ENCODE data around the gene RCSD1.

Gene RCSD1

GRCh38 chr1:167673265-167673664 is 43.2 kb downstream of the RCSD1 start (continued):
- TF ChIP-seq, protein P1, sequence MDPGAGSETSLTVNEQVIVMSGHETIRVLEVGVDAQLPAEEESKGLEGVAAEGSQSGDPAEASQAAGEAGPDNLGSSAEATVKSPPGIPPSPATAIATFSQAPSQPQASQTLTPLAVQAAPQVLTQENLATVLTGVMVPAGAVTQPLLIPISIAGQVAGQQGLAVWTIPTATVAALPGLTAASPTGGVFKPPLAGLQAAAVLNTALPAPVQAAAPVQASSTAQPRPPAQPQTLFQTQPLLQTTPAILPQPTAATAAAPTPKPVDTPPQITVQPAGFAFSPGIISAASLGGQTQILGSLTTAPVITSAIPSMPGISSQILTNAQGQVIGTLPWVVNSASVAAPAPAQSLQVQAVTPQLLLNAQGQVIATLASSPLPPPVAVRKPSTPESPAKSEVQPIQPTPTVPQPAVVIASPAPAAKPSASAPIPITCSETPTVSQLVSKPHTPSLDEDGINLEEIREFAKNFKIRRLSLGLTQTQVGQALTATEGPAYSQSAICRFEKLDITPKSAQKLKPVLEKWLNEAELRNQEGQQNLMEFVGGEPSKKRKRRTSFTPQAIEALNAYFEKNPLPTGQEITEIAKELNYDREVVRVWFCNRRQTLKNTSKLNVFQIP (CRISPR knock-in tag; IDR thresholded peaks at IDR 0.05; ENCODE audit: borderline replicate concordance, low read depth): no peak
- no peak for TF ChIP-seq ZNF70 (CRISPR knock-in tag; IDR thresholded peaks at IDR 0.05)
- TF ChIP-seq RARB (CRISPR knock-in tag; IDR thresholded peaks at IDR 0.05): no peak
- no peak for TF ChIP-seq ZC3H10 (CRISPR knock-in tag; IDR thresholded peaks at IDR 0.05)

DNA sequence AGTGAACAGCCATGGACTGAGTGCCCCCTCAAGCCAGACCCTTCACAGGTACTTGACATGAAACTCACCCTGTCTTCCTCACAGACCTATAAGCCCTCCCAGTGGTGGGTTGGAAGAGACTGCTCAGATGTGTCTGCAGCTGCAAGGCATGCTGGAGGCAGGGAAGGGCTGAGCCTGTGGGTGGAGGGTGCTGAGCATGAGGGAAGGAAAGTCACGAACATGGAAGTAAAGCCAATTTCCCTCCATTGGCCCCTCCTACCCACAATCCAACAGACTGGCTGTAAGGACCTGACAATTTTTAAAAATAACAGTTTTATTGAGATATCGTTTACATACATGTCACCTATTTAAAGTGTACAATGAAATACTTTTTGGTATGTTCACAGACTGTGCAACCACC is 44.1 kb downstream of the RCSD1 start:
- ATAC-seq: no peak

DNA sequence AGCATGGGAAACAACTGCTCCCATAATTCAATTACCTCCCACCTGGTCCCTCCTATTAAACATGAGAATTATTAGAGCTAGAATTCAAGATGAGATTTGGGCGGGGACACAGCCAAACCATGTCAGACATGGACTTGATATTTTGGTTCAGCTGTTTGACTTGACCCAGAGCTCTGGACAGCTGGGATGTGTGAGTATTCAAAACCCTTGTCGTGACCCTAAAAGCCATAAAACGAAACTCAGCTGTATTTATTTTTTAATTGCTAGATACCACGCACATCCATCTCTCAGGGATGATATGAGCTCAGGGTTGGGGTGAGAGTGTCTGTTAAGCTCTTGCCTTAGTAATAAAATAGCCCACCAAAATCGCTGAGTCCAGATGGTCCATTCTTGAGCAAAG is 45.4 kb downstream of the RCSD1 start:
- no peak for ATAC-seq
- TF ChIP-seq ZC3H10 (CRISPR knock-in tag; IDR thresholded peaks at IDR 0.05): no peak
- no peak for TF ChIP-seq SNAI2 (CRISPR knock-in tag; IDR thresholded peaks at IDR 0.05)
- TF ChIP-seq RARB (CRISPR knock-in tag; IDR thresholded peaks at IDR 0.05): no peak
- TF ChIP-seq BACH2 (CRISPR knock-in tag; IDR thresholded peaks at IDR 0.05; ENCODE audit: borderline replicate concordance): no peak
- TF ChIP-seq OSR1 (CRISPR knock-in tag; IDR thresholded peaks at IDR 0.05): no peak
- TF ChIP-seq CSDC2 (CRISPR knock-in tag; IDR thresholded peaks at IDR 0.05): no peak
- no peak for TF ChIP-seq PATZ1 (CRISPR knock-in tag; IDR thresholded peaks at IDR 0.05; ENCODE audit: borderline replicate concordance)
- no peak for TF ChIP-seq ZFP30 (CRISPR knock-in tag; IDR thresholded peaks at IDR 0.05)
- no peak for TF ChIP-seq ZNF565 (CRISPR knock-in tag; conservative IDR thresholded peaks at IDR 0.05; ENCODE audit: low read depth)
- TF ChIP-seq ARNTL (CRISPR knock-in tag; IDR thresholded peaks at IDR 0.05; ENCODE audit: borderline replicate concordance, low read depth): no peak
- TF ChIP-seq PPARA (CRISPR knock-in tag; IDR thresholded peaks at IDR 0.05; ENCODE audit: borderline replicate concordance): no peak
- no peak for TF ChIP-seq ZNF8 (CRISPR knock-in tag; IDR thresholded peaks at IDR 0.05)
- TF ChIP-seq ISL1 (CRISPR knock-in tag; IDR thresholded peaks at IDR 0.05): no peak
- no peak for TF ChIP-seq ESRRG (CRISPR knock-in tag; IDR thresholded peaks at IDR 0.05)
- TF ChIP-seq, protein P2, sequence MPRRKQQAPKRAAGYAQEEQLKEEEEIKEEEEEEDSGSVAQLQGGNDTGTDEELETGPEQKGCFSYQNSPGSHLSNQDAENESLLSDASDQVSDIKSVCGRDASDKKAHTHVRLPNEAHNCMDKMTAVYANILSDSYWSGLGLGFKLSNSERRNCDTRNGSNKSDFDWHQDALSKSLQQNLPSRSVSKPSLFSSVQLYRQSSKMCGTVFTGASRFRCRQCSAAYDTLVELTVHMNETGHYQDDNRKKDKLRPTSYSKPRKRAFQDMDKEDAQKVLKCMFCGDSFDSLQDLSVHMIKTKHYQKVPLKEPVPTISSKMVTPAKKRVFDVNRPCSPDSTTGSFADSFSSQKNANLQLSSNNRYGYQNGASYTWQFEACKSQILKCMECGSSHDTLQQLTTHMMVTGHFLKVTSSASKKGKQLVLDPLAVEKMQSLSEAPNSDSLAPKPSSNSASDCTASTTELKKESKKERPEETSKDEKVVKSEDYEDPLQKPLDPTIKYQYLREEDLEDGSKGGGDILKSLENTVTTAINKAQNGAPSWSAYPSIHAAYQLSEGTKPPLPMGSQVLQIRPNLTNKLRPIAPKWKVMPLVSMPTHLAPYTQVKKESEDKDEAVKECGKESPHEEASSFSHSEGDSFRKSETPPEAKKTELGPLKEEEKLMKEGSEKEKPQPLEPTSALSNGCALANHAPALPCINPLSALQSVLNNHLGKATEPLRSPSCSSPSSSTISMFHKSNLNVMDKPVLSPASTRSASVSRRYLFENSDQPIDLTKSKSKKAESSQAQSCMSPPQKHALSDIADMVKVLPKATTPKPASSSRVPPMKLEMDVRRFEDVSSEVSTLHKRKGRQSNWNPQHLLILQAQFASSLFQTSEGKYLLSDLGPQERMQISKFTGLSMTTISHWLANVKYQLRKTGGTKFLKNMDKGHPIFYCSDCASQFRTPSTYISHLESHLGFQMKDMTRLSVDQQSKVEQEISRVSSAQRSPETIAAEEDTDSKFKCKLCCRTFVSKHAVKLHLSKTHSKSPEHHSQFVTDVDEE (CRISPR knock-in tag; IDR thresholded peaks at IDR 0.05): no peak
- TF ChIP-seq, protein P1 (CRISPR knock-in tag; IDR thresholded peaks at IDR 0.05; ENCODE audit: borderline replicate concordance, low read depth): no peak

More for the DNA sequence above, 44.1 kb downstream of the RCSD1 start:
- TF ChIP-seq, protein P3, sequence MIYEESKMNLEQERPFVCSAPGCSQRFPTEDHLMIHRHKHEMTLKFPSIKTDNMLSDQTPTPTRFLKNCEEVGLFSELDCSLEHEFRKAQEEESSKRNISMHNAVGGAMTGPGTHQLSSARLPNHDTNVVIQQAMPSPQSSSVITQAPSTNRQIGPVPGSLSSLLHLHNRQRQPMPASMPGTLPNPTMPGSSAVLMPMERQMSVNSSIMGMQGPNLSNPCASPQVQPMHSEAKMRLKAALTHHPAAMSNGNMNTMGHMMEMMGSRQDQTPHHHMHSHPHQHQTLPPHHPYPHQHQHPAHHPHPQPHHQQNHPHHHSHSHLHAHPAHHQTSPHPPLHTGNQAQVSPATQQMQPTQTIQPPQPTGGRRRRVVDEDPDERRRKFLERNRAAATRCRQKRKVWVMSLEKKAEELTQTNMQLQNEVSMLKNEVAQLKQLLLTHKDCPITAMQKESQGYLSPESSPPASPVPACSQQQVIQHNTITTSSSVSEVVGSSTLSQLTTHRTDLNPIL (CRISPR knock-in tag; IDR thresholded peaks at IDR 0.05; ENCODE audit: low read depth): no peak
- TF ChIP-seq ZFP3 (CRISPR knock-in tag; IDR thresholded peaks at IDR 0.05) (no peak), TCF4 (CRISPR knock-in tag; IDR thresholded peaks at IDR 0.05; ENCODE audit: borderline replicate concordance) (no peak), SNAI2 (CRISPR knock-in tag; IDR thresholded peaks at IDR 0.05) (no peak), GLIS3 (CRISPR knock-in tag; IDR thresholded peaks at IDR 0.05) (no peak), CSRNP3 (CRISPR knock-in tag; IDR thresholded peaks at IDR 0.05) (no peak), RARB (CRISPR knock-in tag; IDR thresholded peaks at IDR 0.05) (no peak), ZNF565 (CRISPR knock-in tag; conservative IDR thresholded peaks at IDR 0.05; ENCODE audit: low read depth) (no peak)
- TF ChIP-seq, protein P1 (CRISPR knock-in tag; IDR thresholded peaks at IDR 0.05; ENCODE audit: borderline replicate concordance, low read depth): no peak

Measured in SK-N-SH treated with all-trans-retinoic acid at 6 μM for 48 hours (cell line).